ENCODE measurements around the gene HILPDA. TPM values are rescaled to one million over a fixed set of nuclear protein-coding genes. Genes with fewer than 3 reads are reported as not detected.

HILPDA gene
- total and polyA plus RNA-seq, 9 of the 15 experiments (the other 6 are each of a cell fraction or from before 2014, with no cell fraction given) = 8.3 to 71.8 (median 23.5) TPM

DNA sequence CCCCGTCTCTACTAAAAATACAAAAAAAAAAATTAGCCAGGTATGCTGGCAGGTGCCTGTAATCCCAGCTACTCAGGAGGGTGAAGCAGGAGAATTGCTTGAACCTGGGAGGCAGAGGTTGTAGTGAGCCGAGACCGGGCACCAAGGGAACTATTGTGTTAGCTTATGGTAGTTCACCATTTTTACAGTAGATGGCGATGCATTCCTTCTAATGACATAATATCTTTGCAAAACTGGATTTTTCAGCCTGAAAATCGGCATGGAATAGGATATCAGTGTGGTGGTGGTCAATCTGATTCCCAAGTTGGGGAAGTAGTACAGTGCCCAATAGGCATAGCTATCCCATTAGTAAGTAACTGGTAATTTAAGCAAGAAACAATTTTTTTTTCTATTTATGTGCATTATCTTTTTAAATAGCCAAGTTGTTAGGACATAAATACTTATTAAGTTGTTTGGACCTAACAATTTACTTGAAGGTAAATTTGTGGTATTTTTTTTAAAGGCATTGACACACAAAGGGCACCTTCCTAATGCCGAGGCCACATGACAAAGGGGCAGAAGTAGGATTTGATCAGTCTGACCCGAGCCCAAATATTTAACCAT, 28.3 kb upstream of the HILPDA start:
- Histone ChIP-seq H3K4me3 (no peak overlapping the region), H3K79me2 (ENCODE audit: control insufficient read depth, insufficient read depth, low read length) (no peaks in the 10 kb centered on the region), H3K9ac (ENCODE audit: insufficient read depth in 1 of 2, low read depth in 2 of 2, low read length in 2 of 2) (no peak overlapping the region), H3K27ac (ENCODE audit: extremely low read depth, low read depth, low read length) (no peak overlapping the region), H3K9me3 (replicated peaks; ENCODE audit: control insufficient read depth, insufficient read depth, low read depth, low read length) (no peaks in the 10 kb centered on the region), H3K9me1 (ENCODE audit: control insufficient read depth, insufficient read depth, low read length) (no peaks in the 10 kb centered on the region), H3K27me3 (ENCODE audit: control insufficient read depth in 2 of 2, insufficient read depth in 2 of 2, low read length in 2 of 2) (peaks cover 5 to 13% of the 10 kb centered on the region in 2 experiments; a peak in 3 of 5 replicates), H3K36me3 (ENCODE audit: control insufficient read depth, insufficient read depth, low read length) (no peaks in the 10 kb centered on the region), H2AFZ (ENCODE audit: low read depth, low read length) (no peak overlapping the region), H3K4me2 (ENCODE audit: insufficient read depth, low read length) (no peak overlapping the region), H4K20me1 (replicated peaks; ENCODE audit: control insufficient read depth, insufficient read depth, low read length) (no peaks in the 10 kb centered on the region), H3K4me1 (replicated peaks in 1 of 2; ENCODE audit: control insufficient read depth in 2 of 2, insufficient read depth in 2 of 2, low read length in 2 of 2) (peaks cover 8 to 9% of the 10 kb centered on the region in 2 experiments; a peak in 4 of 5 replicates)
- FAIRE-seq = peak; percentile 84
- intact Hi-C loops (cut with micrococcal nuclease) = loop anchor here (1.0 to 5.0 kb wide), 6 partner anchors 32 to 783 kb away; partner anchors contain the start of gene METTL2B
- ChIA-PET POLR2A (interaction anchor here (0.6 to 1.8 kb wide), 12 partner anchors 8 to 942 kb away, joined by 3 to 8 read pairs (median 4); partner anchors contain the start of genes HILPDA and METTL2B), CTCF (ENCODE audit: low intra/inter-chr PET ratio) (interaction anchor here (0.6 to 9.7 kb wide), 16 partner anchors 18 to 1217 kb away, joined by 3 to 173 read pairs (median 4); partner anchors contain the start of gene IMPDH1)
- BruUV-seq (replicated peaks) = no TSS peak
- peak; percentile 55 to 80 (median 60) for DNase-seq (ENCODE audit: extremely low read depth in 1 of 4, low spot score in 3 of 4)
- ATAC-seq = peak; percentile 79
- WGBS (ENCODE audit: insufficient coverage, low coverage, missing lambda C conversion rate) = 5% methylated on average over 7 of the region's 7 CpGs
- in situ Hi-C loops (cut with MboI) = loop anchor here (5.0 kb wide), 1 partner anchor 35 kb away; no protein-coding TSS in a partner anchor
- TF ChIP-seq CC2D1A (IDR thresholded peaks at IDR 0.05) (peak; percentile 87), KLF10 (CRISPR knock-in tag; IDR thresholded peaks at IDR 0.05) (no peak), ARID2 (IDR thresholded peaks at IDR 0.05) (peak; percentile 87), ETV5 (CRISPR knock-in tag; IDR thresholded peaks at IDR 0.05; ENCODE audit: low read depth) (peak; percentile 55; the same call in 1 of the 2 replicates), SMC3 (conservative IDR thresholded peaks at IDR 0.05; ENCODE audit: insufficient read depth, low read depth, low read length) (peak; percentile 73), RB1 (IDR thresholded peaks at IDR 0.05; ENCODE audit: low read depth) (peak; percentile 17; the same call in 1 of the 2 replicates), RAD21 (CRISPR knock-in tag; conservative IDR thresholded peaks at IDR 0.05 in 1 of 2, IDR thresholded peaks at IDR 0.05 in 1 of 2) (peak; percentile 96 to 98)
- TF ChIP-seq, protein P1, sequence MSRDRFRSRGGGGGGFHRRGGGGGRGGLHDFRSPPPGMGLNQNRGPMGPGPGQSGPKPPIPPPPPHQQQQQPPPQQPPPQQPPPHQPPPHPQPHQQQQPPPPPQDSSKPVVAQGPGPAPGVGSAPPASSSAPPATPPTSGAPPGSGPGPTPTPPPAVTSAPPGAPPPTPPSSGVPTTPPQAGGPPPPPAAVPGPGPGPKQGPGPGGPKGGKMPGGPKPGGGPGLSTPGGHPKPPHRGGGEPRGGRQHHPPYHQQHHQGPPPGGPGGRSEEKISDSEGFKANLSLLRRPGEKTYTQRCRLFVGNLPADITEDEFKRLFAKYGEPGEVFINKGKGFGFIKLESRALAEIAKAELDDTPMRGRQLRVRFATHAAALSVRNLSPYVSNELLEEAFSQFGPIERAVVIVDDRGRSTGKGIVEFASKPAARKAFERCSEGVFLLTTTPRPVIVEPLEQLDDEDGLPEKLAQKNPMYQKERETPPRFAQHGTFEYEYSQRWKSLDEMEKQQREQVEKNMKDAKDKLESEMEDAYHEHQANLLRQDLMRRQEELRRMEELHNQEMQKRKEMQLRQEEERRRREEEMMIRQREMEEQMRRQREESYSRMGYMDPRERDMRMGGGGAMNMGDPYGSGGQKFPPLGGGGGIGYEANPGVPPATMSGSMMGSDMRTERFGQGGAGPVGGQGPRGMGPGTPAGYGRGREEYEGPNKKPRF (IDR thresholded peaks at IDR 0.05; ENCODE audit: low read depth, low read length) = no peak
- TF ChIP-seq, protein P2, sequence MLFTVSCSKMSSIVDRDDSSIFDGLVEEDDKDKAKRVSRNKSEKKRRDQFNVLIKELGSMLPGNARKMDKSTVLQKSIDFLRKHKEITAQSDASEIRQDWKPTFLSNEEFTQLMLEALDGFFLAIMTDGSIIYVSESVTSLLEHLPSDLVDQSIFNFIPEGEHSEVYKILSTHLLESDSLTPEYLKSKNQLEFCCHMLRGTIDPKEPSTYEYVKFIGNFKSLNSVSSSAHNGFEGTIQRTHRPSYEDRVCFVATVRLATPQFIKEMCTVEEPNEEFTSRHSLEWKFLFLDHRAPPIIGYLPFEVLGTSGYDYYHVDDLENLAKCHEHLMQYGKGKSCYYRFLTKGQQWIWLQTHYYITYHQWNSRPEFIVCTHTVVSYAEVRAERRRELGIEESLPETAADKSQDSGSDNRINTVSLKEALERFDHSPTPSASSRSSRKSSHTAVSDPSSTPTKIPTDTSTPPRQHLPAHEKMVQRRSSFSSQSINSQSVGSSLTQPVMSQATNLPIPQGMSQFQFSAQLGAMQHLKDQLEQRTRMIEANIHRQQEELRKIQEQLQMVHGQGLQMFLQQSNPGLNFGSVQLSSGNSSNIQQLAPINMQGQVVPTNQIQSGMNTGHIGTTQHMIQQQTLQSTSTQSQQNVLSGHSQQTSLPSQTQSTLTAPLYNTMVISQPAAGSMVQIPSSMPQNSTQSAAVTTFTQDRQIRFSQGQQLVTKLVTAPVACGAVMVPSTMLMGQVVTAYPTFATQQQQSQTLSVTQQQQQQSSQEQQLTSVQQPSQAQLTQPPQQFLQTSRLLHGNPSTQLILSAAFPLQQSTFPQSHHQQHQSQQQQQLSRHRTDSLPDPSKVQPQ (CRISPR knock-in tag; IDR thresholded peaks at IDR 0.05; ENCODE audit: borderline replicate concordance) = no peak
- TF ChIP-seq, protein P3, sequence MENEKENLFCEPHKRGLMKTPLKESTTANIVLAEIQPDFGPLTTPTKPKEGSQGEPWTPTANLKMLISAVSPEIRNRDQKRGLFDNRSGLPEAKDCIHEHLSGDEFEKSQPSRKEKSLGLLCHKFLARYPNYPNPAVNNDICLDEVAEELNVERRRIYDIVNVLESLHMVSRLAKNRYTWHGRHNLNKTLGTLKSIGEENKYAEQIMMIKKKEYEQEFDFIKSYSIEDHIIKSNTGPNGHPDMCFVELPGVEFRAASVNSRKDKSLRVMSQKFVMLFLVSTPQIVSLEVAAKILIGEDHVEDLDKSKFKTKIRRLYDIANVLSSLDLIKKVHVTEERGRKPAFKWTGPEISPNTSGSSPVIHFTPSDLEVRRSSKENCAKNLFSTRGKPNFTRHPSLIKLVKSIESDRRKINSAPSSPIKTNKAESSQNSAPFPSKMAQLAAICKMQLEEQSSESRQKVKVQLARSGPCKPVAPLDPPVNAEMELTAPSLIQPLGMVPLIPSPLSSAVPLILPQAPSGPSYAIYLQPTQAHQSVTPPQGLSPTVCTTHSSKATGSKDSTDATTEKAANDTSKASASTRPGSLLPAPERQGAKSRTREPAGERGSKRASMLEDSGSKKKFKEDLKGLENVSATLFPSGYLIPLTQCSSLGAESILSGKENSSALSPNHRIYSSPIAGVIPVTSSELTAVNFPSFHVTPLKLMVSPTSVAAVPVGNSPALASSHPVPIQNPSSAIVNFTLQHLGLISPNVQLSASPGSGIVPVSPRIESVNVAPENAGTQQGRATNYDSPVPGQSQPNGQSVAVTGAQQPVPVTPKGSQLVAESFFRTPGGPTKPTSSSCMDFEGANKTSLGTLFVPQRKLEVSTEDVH (IDR thresholded peaks at IDR 0.05; ENCODE audit: low read depth, partially characterized antibody) = peak; percentile 34

Measured in K562 (cell line).